ENCODE measurements around the gene NME8. TPM values are rescaled to one million over a fixed set of nuclear protein-coding genes. Genes with fewer than 3 reads are reported as not detected.

The NME8 gene
- total and polyA plus RNA-seq, 9 donors: not detected

DNA sequence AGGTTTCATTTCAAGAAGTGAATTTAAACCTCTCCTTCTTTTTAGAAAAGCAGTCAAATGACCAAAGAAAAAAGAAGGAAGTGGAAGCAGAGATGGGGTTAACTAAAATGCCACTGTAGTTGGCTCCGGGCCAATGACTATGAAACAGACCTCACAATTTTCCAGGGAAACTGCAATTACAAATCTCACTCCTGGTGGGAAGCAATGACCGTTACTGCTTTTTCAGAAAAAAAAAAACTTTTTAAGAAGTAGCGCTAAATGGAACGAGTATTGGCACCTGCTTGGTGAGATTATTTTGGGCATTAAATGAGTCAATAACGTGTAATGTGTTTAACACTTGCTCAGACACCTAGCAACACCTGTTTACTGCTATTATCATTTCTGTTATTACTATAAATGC, 67.0 kb downstream of the NME8 start:
- TF ChIP-seq, protein P1, sequence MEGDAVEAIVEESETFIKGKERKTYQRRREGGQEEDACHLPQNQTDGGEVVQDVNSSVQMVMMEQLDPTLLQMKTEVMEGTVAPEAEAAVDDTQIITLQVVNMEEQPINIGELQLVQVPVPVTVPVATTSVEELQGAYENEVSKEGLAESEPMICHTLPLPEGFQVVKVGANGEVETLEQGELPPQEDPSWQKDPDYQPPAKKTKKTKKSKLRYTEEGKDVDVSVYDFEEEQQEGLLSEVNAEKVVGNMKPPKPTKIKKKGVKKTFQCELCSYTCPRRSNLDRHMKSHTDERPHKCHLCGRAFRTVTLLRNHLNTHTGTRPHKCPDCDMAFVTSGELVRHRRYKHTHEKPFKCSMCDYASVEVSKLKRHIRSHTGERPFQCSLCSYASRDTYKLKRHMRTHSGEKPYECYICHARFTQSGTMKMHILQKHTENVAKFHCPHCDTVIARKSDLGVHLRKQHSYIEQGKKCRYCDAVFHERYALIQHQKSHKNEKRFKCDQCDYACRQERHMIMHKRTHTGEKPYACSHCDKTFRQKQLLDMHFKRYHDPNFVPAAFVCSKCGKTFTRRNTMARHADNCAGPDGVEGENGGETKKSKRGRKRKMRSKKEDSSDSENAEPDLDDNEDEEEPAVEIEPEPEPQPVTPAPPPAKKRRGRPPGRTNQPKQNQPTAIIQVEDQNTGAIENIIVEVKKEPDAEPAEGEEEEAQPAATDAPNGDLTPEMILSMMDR (IDR thresholded peaks at IDR 0.05): no peak
- TF ChIP-seq EP300 (IDR thresholded peaks at IDR 0.05) (no peak), POLR2A (IDR thresholded peaks at IDR 0.05) (no peak)
- DNase-seq: peak in 4 of 5 donors; percentile 42 to 78 (median 56)
- Histone ChIP-seq H3K36me3 (no peaks in the 10 kb centered on the region), H3K9me3 (no peaks in the 10 kb centered on the region), H3K4me3 (peak overlapping the region; percentile 50), H3K4me1 (ENCODE audit: insufficient read depth) (peaks cover 9% of the 10 kb centered on the region), H3K27me3 (no peaks in the 10 kb centered on the region), H3K27ac (peak overlapping the region; percentile 90 to 96)
- 5 to 10% (median 7%) methylated on average over 5 of the region's 5 CpGs for WGBS, 3 donors
- intact Hi-C loops (cut with DNase I): loop anchor here in 3 of 4 donors (5.0 to 10.0 kb wide), 4 partner anchors 179 to 711 kb away; no protein-coding TSS in a partner anchor

DNA sequence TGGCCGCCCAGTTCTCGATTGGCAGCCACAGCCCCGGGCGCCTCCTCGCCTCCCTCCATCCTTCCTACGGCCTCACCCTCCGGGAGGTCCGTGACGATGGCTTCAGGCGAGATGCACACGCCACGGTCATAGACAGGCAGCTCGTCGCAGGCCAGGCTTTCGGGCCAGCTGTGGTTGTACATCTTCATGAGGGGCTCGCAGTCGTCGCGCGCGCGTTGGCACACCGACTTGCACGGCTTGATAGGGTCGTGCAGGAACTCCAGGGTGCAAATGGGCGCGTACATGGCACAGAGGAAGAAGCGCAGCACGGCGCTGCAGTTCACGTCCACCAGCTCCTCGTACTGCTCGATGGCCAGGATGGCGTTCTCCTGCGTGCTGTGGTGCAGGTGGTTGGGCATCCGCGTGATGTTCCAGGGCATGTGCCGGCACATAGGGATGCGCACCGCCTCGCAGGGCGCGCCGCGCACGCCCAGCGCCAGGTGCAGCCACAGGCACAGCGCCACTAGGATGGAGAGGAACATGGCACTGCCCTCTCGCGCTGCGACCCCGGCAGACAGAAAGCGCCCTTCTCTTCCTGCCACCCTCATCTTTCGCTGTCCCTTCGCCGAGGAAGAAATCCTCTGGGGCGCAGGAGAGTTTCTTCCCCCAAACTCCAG, 67.7 kb downstream of the NME8 start:
- Histone ChIP-seq H3K4me1 (ENCODE audit: insufficient read depth) (peaks cover 11% of the 10 kb centered on the region), H3K9me3 (no peaks in the 10 kb centered on the region), H3K27ac (peak overlapping the region; percentile 90 to 96), H3K36me3 (no peaks in the 10 kb centered on the region), H3K4me3 (peak overlapping the region; percentile 50), H3K27me3 (no peaks in the 10 kb centered on the region)
- no peak for TF ChIP-seq EP300 (IDR thresholded peaks at IDR 0.05)
- TF ChIP-seq POLR2A (IDR thresholded peaks at IDR 0.05): no peak
- TF ChIP-seq, protein P1 (IDR thresholded peaks at IDR 0.05): no peak
- intact Hi-C loops (cut with DNase I): loop anchor here in 3 of 4 donors (5.0 to 10.0 kb wide), 4 partner anchors 179 to 711 kb away; no protein-coding TSS in a partner anchor
- 1 to 2% (median 1%) methylated on average over 28 to 57 of the region's 57 CpGs for WGBS, 3 donors
- peak; percentile 46 to 68 (median 66) for DNase-seq

DNA sequence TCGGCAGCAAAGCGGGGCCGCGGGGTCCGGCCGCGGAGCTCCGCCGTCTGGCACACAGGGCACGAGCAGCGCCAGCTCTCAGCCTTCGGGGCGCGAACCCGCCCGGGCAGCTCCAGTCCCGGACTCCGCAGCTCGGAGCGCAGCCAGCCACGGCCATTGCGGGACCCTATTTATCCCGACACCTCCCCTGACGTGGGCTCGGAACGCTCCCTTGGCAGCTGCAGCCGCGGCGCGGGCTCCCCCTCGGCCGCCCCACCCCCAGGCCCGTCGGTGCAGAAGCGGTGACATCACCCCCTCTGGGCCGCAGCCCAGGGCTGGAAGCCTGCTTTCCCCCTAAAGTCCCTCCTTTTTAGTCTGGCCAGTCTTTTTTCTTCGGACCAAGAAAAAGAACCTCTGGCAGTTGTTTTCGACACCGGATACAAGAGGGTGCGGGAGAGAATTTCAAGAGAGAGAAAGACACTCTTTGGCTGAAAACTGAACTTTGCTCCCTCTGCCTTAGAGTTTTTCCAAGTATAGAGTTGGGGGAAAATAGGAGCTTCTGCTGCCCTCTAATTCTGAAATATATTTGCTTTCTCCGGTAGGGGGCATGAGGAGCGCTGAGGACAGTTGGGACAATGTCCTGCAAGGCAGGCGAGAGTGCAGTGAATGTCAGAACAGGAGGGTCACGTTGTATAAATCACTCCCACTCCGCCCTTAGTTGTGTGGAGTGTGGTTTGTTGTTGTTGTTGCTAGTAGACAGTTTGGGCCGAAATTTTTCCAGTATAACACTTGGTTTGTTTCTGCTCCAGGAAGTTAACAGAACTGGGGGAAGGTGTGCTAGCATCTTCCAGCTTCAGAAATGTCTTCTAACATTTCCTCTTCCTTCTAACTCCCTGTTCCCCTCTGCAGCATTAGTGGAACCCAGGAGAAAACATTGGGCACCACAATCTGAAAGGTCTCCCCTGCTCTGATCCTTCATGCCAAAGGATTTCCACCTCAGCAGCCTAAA, 68.6 kb downstream of the NME8 start, which contains the start of gene SFRP4:
SFRP4 (minus strand) TSS at position 145 of the 988 bp plus-strand sequence. CDS start 280 bp downstream, outside the sequence.
- Histone ChIP-seq H3K36me3 (no peaks in the 10 kb centered on the region), H3K4me3 (peak within 1 kb of the TSS; percentile 50), H3K4me1 (ENCODE audit: insufficient read depth) (peaks cover 13% of the 10 kb centered on the region), H3K27me3 (no peaks in the 10 kb centered on the region), H3K27ac (peak within 1 kb of the TSS; percentile 90 to 96), H3K9me3 (no peaks in the 10 kb centered on the region)
- DNase-seq: peak; percentile 86 to 92 (median 90)
- intact Hi-C loops (cut with DNase I): loop anchor here in 3 of 4 donors (5.0 to 10.0 kb wide), 4 partner anchors 178 to 712 kb away; no protein-coding TSS in a partner anchor
- TF ChIP-seq POLR2A (IDR thresholded peaks at IDR 0.05): peak; percentile 63
- TF ChIP-seq, protein P1 (IDR thresholded peaks at IDR 0.05): peak; percentile 65 to 85 (median 75)
- no peak for TF ChIP-seq EP300 (IDR thresholded peaks at IDR 0.05)
- 0 to 1% (median 0%) methylated on average over 37 to 46 of the region's 46 CpGs for WGBS, 3 donors

DNA sequence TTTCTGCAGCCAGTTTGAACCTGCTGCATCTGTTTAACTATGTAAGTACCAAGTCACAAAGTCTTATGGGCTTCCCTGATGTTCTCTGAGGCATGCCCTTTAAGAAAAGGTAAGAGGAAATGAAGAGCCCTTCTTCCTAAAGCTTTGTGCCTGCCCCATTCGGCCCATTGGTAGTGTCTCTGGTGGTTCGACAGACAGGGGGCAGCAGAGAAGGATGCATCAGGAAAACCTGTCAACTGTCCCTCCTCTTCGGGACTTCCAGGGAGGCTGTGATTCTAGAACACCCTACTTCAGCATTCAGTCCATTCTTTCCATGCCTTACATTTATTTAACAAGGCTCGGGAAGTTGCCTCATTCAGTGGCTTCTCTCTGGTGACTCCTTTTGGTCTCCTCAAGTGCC, 70.1 kb downstream of the NME8 start:
- TF ChIP-seq, protein P1 (IDR thresholded peaks at IDR 0.05): no peak
- no peak for TF ChIP-seq POLR2A (IDR thresholded peaks at IDR 0.05)
- no peak for TF ChIP-seq EP300 (IDR thresholded peaks at IDR 0.05)
- intact Hi-C loops (cut with DNase I): loop anchor here in 3 of 4 donors (5.0 to 10.0 kb wide), 4 partner anchors 176 to 714 kb away; no protein-coding TSS in a partner anchor
- Histone ChIP-seq H3K27ac (peak overlapping the region in 1 of 2 donors; percentile 96), H3K9me3 (no peaks in the 10 kb centered on the region), H3K36me3 (no peaks in the 10 kb centered on the region), H3K4me3 (no peak overlapping the region), H3K27me3 (no peaks in the 10 kb centered on the region), H3K4me1 (ENCODE audit: insufficient read depth) (peaks cover 14% of the 10 kb centered on the region)
- 67 to 77% (median 76%) methylated on average over 4 of the region's 4 CpGs for WGBS, 3 donors
- no peak for DNase-seq

Measured in ovary (tissue), 9 donors.